Gastroesophageal sphincter (tissue), 4 donors: ENCODE measurements around the gene LYRM4. TPM values are rescaled to one million over a fixed set of nuclear protein-coding genes. Genes with fewer than 3 reads are reported as not detected.
"Not testable (repeated sequence)": the region's sequence is repeated elsewhere in the genome, so short reads cannot be mapped to it uniquely, and the experiment has no call there.

Experiments used
- ATAC-seq: fragments of 150-250 bp; one replicate; pipeline ENCODE4 v1.9.1; 2016; ENCODE audit warnings: mild to moderate bottlenecking, moderate library complexity
- H3K27ac ChIP-seq, 4 donors: fragments of 200-600 bp; sonication (generic) in 3 of 4; 1 replicate in 3 of 4; 2 replicates in 1 of 4; pipeline ENCODE4 v1.5.1; 2016 to 2019
- H3K27me3 ChIP-seq: fragments of 200-600 bp; sonication (generic); one replicate; pipeline ENCODE4 v1.5.1; 2019
- H3K36me3 ChIP-seq, 2 donors: fragments of 200-600 bp; sonication (generic); one replicate each; pipeline ENCODE4 v1.5.1; 2019; ENCODE audit warnings: control low read depth in 1 of 2
- H3K4me1 ChIP-seq, 3 donors: fragments of 200-600 bp; sonication (generic); 1 replicate in 2 of 3; 2 replicates in 1 of 3; pipeline ENCODE4 v1.5.1; 2016 to 2019; ENCODE audit warnings: control low read depth in 2 of 3
- H3K4me3 ChIP-seq, 2 donors: fragments of 200-600 bp; sonication (generic); one replicate each; pipeline ENCODE4 v1.5.1; 2019; ENCODE audit warnings: mild to moderate bottlenecking in 1 of 2, moderate library complexity in 1 of 2
- H3K9me3 ChIP-seq, 3 donors: fragments of 200-600 bp; sonication (generic); one replicate each; pipeline ENCODE4 v1.5.1; 2017 to 2019; ENCODE audit warnings: control low read depth in 2 of 3
- EP300 ChIP-seq: sonication (generic); formaldehyde crosslinking; IDR thresholded peaks from one replicate; pipeline ENCODE4 v1.6.1; 2017; ENCODE audit warnings: antibody characterized with exemption, mild to moderate bottlenecking
- POLR2A ChIP-seq, 2 donors: fragments of 450-650 bp; IDR thresholded peaks; one replicate each; pipeline ENCODE4 v1.6.1; 2017; ENCODE audit warnings: antibody characterized with exemption in 2 of 2, mild to moderate bottlenecking in 2 of 2, moderate library complexity in 1 of 2
- POLR2AphosphoS5 ChIP-seq: sonication (generic); formaldehyde crosslinking; IDR thresholded peaks from one replicate; pipeline ENCODE4 v1.6.1; 2017; ENCODE audit warnings: antibody characterized with exemption
- WGBS, 2 donors: methylation state at CpG; one replicate each; pipeline ENCODE4 v1.1.5; 2018; ENCODE audit warnings: low coverage in 1 of 2; 5-methylcytosine and 5-hydroxymethylcytosine counted together
- total RNA-seq, 4 donors: library from RNA; depleted of rRNA; stranded (reverse); fragments of >200 nt; gene quantifications; one replicate each; pipeline ENCODE4 v1.1.0, GENCODE V29; 2016
- TF ChIP-seq, protein P1 (sequence below), 4 experiments: fragments of 200-600 bp in 2 of 4; fragments of 450-650 bp in 2 of 4; sonication (generic) in 1 of 4; IDR thresholded peaks; one replicate each; pipeline ENCODE4 v1.5.1; 2017 to 2019; ENCODE audit warnings: antibody characterized with exemption in 4 of 4, mild to moderate bottlenecking in 2 of 4, moderate library complexity in 2 of 4

The LYRM4 gene
- total RNA-seq, 4 donors from 2014 or later: 16.4 to 27.9 (median 20.5) TPM

DNA sequence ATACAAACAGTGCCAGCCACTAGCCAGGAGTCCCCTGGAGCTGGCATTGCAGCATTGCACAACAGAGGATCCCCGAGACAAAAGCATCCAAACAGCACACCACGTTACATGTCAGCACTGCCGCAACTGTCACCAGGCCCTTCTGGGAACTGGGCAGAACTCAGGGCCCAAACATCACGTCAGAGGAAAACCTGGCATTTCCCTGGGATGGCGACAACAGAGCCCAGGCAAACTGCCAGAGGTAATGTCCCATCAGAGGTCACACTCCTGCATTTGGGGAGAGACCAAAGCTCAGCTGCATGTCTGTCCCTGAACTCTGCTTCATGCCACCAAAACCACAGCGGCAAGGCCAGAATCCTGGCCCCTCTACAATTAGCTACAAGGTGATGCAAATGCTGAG, 139.3 kb downstream of the LYRM4 start:
- no peak for ATAC-seq
- TF ChIP-seq POLR2AphosphoS5 (no peak), EP300 (no peak), POLR2A (IDR thresholded peaks at IDR 0.05) (no peak)
- TF ChIP-seq, protein P1, sequence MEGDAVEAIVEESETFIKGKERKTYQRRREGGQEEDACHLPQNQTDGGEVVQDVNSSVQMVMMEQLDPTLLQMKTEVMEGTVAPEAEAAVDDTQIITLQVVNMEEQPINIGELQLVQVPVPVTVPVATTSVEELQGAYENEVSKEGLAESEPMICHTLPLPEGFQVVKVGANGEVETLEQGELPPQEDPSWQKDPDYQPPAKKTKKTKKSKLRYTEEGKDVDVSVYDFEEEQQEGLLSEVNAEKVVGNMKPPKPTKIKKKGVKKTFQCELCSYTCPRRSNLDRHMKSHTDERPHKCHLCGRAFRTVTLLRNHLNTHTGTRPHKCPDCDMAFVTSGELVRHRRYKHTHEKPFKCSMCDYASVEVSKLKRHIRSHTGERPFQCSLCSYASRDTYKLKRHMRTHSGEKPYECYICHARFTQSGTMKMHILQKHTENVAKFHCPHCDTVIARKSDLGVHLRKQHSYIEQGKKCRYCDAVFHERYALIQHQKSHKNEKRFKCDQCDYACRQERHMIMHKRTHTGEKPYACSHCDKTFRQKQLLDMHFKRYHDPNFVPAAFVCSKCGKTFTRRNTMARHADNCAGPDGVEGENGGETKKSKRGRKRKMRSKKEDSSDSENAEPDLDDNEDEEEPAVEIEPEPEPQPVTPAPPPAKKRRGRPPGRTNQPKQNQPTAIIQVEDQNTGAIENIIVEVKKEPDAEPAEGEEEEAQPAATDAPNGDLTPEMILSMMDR (IDR thresholded peaks at IDR 0.05): no peak
- Histone ChIP-seq H3K27me3 (no peaks in the 10 kb centered on the region), H3K4me1 (no peaks in the 10 kb centered on the region), H3K9me3 (no peaks in the 10 kb centered on the region), H3K4me3 (no peak overlapping the region), H3K36me3 (no peaks in the 10 kb centered on the region), H3K27ac (no peak overlapping the region)
- 91 to 100% methylated on average over 1 to 4 of the region's 6 CpGs for WGBS, 2 donors

DNA sequence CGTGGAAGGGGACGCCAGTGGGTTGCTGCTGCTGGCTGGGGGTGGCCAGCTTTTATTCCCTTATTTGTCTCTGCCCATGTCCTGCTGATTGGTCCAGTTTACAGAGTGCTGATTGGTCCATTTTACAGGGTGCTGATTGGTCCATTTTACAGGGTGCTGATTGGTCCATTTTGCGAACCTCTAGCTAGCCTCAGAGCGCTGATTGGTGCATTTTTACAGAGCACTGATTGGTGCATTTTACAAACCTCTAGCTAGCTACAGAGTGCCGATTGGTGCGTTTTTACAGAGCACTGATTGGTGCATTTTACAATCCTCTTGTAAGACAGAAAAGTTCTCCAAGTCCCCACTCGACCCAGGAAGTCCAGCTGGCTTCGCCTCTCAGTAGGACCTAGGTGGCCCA, 140.2 kb downstream of the LYRM4 start:
- ATAC-seq, H3K4me1 ChIP-seq, H3K27me3 ChIP-seq, H3K36me3 ChIP-seq, H3K4me3 ChIP-seq, H3K27ac ChIP-seq, H3K9me3 ChIP-seq: not testable (repeated sequence)
- 93 to 94% methylated on average over 5 to 7 of the region's 8 CpGs for WGBS, 2 donors

DNA sequence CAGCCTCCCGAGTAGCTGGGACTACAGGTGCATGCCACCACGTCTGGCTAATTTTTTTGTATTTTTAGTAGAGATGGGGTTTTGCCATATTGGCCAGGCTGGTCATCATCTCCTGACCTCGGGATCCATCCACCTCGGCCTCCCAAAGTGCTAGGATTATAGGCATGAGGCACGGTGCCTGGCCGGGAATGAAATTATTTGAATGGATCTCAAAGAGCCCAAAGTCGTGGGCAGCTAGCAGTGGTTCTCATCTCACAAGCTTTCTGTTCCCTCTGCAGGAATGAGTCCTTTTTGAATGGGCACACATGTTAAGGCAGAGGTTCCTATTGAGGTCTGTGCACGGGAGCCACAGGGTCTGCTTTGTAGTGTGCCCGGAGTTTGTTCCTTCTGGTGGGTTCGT, 140.7 kb downstream of the LYRM4 start:
- no peak overlapping the region for H3K27ac ChIP-seq
- H3K4me3 ChIP-seq: no peak overlapping the region
- H3K9me3 ChIP-seq: no peaks in the 10 kb centered on the region
- no peaks in the 10 kb centered on the region for H3K27me3 ChIP-seq
- WGBS, 2 donors: 81 to 90% methylated on average over 7 to 8 of the region's 10 CpGs
- no peak for TF ChIP-seq POLR2A (IDR thresholded peaks at IDR 0.05)
- TF ChIP-seq EP300: no peak
- TF ChIP-seq, protein P1 (IDR thresholded peaks at IDR 0.05): no peak
- no peak for TF ChIP-seq POLR2AphosphoS5
- ATAC-seq: no peak
- no peaks in the 10 kb centered on the region for H3K4me1 ChIP-seq
- H3K36me3 ChIP-seq: no peaks in the 10 kb centered on the region

DNA sequence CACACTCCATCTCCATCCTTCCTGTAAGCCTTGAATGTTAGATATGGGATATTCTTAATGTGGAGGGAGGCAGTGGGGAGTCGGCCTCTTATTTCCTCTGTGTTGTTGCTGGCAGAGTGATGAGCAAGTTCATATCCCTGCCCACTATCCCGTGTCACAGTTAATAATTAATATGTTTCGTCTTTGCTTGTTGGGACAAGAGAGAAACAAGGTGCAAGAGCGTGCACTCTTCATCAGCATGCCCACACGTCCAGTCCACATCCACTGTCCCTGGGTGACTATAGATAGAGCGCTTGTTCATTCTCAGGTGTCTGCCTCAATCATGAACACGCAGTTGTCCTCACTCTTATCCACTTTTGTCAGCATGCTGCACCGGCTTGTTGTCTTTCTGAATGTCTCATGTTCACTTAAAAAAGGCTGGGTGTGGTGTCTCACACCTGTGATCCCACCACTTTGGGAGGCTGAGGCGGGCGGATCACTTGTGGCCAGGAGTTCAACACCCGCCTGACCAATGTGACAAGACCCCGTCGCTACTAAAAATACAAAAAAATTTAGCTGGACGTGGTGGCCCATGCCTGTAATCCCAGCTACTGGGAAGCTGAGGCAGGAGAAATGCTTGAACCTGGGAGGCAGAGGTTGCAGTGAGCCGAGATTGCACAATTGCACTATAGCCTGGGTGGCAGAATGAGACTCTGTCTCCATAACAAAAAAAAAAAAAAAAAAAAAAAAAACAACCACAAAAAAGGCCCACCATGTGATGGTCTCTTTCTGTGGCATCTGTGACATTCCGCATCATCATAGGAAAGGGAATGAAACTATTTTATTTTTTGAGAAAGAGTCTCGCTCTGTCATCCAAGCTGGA, 141.4 kb downstream of the LYRM4 start:
- no peak overlapping the region for H3K4me3 ChIP-seq
- H3K27ac ChIP-seq: no peak overlapping the region
- no peaks in the 10 kb centered on the region for H3K27me3 ChIP-seq
- H3K36me3 ChIP-seq: no peaks in the 10 kb centered on the region
- no peaks in the 10 kb centered on the region for H3K4me1 ChIP-seq
- 85 to 93% methylated on average over 6 to 11 of the region's 17 CpGs for WGBS, 2 donors
- ATAC-seq: no peak
- TF ChIP-seq EP300 (no peak), POLR2A (IDR thresholded peaks at IDR 0.05) (no peak), POLR2AphosphoS5 (no peak)
- TF ChIP-seq, protein P1 (IDR thresholded peaks at IDR 0.05): no peak
- H3K9me3 ChIP-seq: no peaks in the 10 kb centered on the region

DNA sequence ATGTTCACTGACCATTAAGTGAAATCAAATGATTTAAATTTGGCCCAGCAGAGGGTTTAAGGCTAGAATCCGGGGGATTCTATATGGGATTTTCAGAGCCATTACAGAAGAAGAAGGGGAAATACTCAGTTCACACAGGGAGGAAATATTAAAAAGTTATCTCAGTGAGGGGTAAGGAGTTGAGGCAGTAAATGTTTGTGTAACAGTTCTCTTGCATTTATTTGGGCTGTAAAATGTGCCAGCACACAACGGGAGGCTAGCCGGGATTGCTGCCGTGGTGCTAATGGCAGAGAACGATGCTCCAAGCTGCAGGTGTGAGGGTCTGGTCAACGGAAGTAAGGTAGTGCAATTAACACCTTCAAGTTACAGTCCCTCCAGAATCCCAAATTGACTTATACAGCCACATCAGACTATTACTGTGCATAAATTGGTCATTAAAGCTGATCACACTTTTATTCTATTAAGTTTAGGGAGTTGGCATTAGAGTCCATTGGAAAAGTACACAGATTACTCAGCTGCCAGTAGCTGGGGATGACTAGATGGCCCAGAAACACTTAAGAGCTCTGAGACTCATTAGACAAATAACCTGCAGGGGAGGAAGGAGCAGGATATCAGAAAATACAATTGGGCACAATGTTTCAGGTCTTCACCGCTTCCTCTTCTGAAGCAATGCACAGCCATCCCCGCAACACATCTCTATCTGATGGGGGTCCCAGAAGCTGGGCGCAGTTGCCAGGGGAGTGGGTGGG, 144.3 kb downstream of the LYRM4 start:
- H3K4me3 ChIP-seq: no peak overlapping the region
- no peaks in the 10 kb centered on the region for H3K4me1 ChIP-seq
- WGBS, 2 donors: 89 to 94% methylated on average over 8 to 9 of the region's 9 CpGs
- H3K27ac ChIP-seq: no peak overlapping the region
- peaks cover 0 to 5% of the 10 kb centered on the region in 2 donors for H3K36me3 ChIP-seq
- TF ChIP-seq POLR2AphosphoS5: no peak
- TF ChIP-seq, protein P1 (IDR thresholded peaks at IDR 0.05): no peak
- TF ChIP-seq EP300: no peak
- no peak for TF ChIP-seq POLR2A (IDR thresholded peaks at IDR 0.05)
- H3K27me3 ChIP-seq: no peaks in the 10 kb centered on the region
- ATAC-seq: no peak
- no peaks in the 10 kb centered on the region for H3K9me3 ChIP-seq
